CD4-positive, CD25-positive, alpha-beta regulatory T cell (primary cell): ENCODE measurements around the gene VWA5B2. TPM values are rescaled to one million over a fixed set of nuclear protein-coding genes. Genes with fewer than 3 reads are reported as not detected.

ENCODE experiments used
- ATAC-seq, 2 donors: fragments of 150-1000 bp; cut with Tn5 transposase; one replicate each; pipeline ENCODE4 v1.10.0; 2021; ENCODE audit warnings: low read depth in 2 of 2, moderate number of reproducible peaks in 2 of 2, moderate library complexity in 1 of 2
- DNase-seq, 3 donors: peaks; one replicate each; pipeline versions ENCODE4 v3.0.0 to v3.0.0-alpha.2; 2012 to 2022; ENCODE audit warnings: mixed read lengths in 1 of 3
- H3K27ac ChIP-seq: one replicate; pipeline ENCODE4 v1.7.0; 2013; ENCODE audit warnings: mild to moderate bottlenecking, low read length; ENCODE audit not compliant: insufficient read depth, poor library complexity, severe bottlenecking
- H3K27me3 ChIP-seq: one replicate; pipeline ENCODE4 v1.7.0; 2013; ENCODE audit warnings: low read length; ENCODE audit not compliant: control insufficient read depth, insufficient read depth
- H3K36me3 ChIP-seq: one replicate; pipeline ENCODE4 v1.7.0; 2013; ENCODE audit warnings: mild to moderate bottlenecking, low read length, moderate library complexity; ENCODE audit not compliant: control insufficient read depth, insufficient read depth
- H3K4me1 ChIP-seq: 2 replicates; pipeline ENCODE4 v1.7.0; 2013; ENCODE audit warnings: mild to moderate bottlenecking, low read length; ENCODE audit not compliant: insufficient read depth, control insufficient read depth, poor library complexity, severe bottlenecking
- H3K4me3 ChIP-seq: one replicate; pipeline ENCODE4 v1.7.0; 2013; ENCODE audit warnings: low read depth, mild to moderate bottlenecking, low read length, moderate library complexity
- H3K9me3 ChIP-seq, 2 experiments: 1 replicate in 1 of 2; 2 replicates in 1 of 2; pipeline ENCODE4 v1.7.0; 2013; ENCODE audit warnings: low read length in 2 of 2, mild to moderate bottlenecking in 1 of 2, moderate library complexity in 1 of 2; ENCODE audit not compliant: control insufficient read depth in 2 of 2
- H3K27ac Mint-ChIP-seq, 3 donors: one replicate each; pipeline ENCODE4 v1.8.0; 2020 to 2022; ENCODE audit warnings: mild to moderate bottlenecking in 3 of 3, mixed read lengths in 3 of 3, moderate library complexity in 2 of 3
- H3K27me3 Mint-ChIP-seq: one replicate; pipeline ENCODE4 v1.8.0; 2022; ENCODE audit warnings: mild to moderate bottlenecking, mixed read lengths
- H3K36me3 Mint-ChIP-seq: one replicate; pipeline ENCODE4 v1.8.0; 2020; ENCODE audit warnings: mixed read lengths
- H3K4me1 Mint-ChIP-seq, 4 donors: one replicate each; pipeline ENCODE4 v1.8.0; 2020 to 2022; ENCODE audit warnings: mixed read lengths in 4 of 4, mild to moderate bottlenecking in 1 of 4
- H3K4me3 Mint-ChIP-seq, 4 donors: one replicate each; pipeline ENCODE4 v1.8.0; 2020 to 2022; ENCODE audit warnings: mild to moderate bottlenecking in 4 of 4, mixed read lengths in 4 of 4, moderate library complexity in 3 of 4
- H3K9me3 Mint-ChIP-seq, 7 donors: one replicate each; pipeline ENCODE4 v1.8.0; 2020 to 2022; ENCODE audit warnings: mixed read lengths in 7 of 7, mild to moderate bottlenecking in 3 of 7, moderate library complexity in 2 of 7
- polyA plus RNA-seq, 4 donors: library from polyadenylated mRNA; unstranded; fragments of 300-500 nt; fragmentation: Illumina TruSeq; gene quantifications; one replicate each; pipeline ENCODE4 v1.2.3, GENCODE V29; 2021
- total RNA-seq: library from RNA; stranded (reverse); gene quantifications from one replicate; pipeline ENCODE4 v1.2.3, GENCODE V29; 2022

Gene VWA5B2
- total and polyA plus RNA-seq, 5 donors from 2014 or later: 0.74 TPM; not detected in 4

DNA sequence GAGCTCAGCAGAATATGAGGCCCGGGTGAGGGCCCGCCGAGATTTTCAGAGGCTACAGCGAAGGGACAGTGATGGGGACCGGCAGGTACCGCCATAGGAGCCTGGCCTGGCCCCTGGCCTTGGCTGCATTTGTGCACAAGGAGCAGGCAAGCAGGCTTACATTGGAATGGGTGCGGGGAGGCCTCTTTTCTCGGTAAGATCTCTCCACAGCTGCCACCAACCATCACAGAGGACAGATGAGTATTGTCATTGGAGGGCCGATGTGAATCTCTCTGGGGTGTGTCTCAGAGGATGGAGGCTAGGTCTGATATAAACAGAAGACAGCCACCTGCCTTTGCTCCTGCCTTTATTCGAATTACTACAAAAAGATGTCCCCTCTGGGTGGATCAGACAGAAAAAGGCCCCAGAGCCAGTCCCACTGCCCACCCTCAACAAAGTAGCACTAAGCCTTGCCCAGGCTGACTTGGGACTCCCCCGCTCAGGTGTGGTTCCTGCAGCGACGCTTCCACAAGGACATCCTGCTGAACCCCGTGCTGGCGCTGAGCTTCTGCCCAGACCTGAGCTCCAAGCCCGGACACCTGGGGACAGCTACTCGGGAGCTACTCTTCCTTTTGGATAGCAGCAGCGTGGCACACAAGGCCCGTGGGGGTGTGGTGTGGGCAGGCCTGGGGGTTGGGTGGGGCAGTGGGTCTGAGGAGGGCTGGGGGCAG lies 5.4 kb downstream of the VWA5B2 start:
- Mint-ChIP-seq H3K36me3 (no peaks in the 10 kb centered on the region), H3K4me3 (peak overlapping the region in 1 of 4 donors; percentile 69), H3K4me1 (peaks cover 0 to 10% (median 8%) of the 10 kb centered on the region in 4 donors), H3K9me3 (peaks cover 0 to 2% (median 0%) of the 10 kb centered on the region in 7 donors), H3K27ac (no peak overlapping the region), H3K27me3 (peaks cover 38% of the 10 kb centered on the region)
- no peak overlapping the region for H3K27ac ChIP-seq
- DNase-seq: no peak
- H3K4me3 ChIP-seq: no peak overlapping the region
- no peaks in the 10 kb centered on the region for H3K9me3 ChIP-seq
- peaks cover 13% of the 10 kb centered on the region for H3K27me3 ChIP-seq
- peaks cover 10% of the 10 kb centered on the region for H3K4me1 ChIP-seq
- H3K36me3 ChIP-seq: no peaks in the 10 kb centered on the region
- no peak for ATAC-seq

- Histone ChIP-seq H3K4me3 (no peak overlapping the region), H3K9me3 (no peaks in the 10 kb centered on the region), H3K27ac (no peak overlapping the region), H3K27me3 (peaks cover 13% of the 10 kb centered on the region), H3K36me3 (no peaks in the 10 kb centered on the region), H3K4me1 (peaks cover 3% of the 10 kb centered on the region)
- DNase-seq (no peak), ATAC-seq (no peak)
- Mint-ChIP-seq H3K27me3 (peaks cover 38% of the 10 kb centered on the region), H3K27ac (no peak overlapping the region), H3K4me3 (no peak overlapping the region), H3K9me3 (peaks cover 0 to 2% (median 0%) of the 10 kb centered on the region in 7 donors), H3K36me3 (no peaks in the 10 kb centered on the region), H3K4me1 (peaks cover 0 to 10% (median 8%) of the 10 kb centered on the region in 4 donors)
Measured at GRCh38 chr3:184235381-184236032, 6.1 kb downstream of the VWA5B2 start.

DNA sequence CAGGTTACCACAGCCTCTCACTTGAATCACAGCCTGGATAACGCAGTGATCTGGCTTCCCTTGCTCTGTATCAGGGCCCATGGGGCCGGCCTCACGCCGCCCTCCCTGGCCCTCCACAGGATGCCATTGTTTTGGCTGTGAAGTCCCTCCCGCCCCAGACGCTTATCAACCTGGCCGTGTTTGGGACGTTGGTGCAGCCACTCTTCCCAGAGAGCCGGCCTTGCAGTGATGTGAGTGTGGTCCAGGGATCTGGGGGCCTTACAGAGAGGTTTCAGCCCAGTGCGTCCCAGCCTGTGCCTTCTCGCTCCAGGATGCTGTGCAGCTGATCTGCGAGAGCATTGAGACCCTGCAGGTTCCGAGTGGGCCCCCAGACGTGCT lies 6.6 kb downstream of the VWA5B2 start:
- H3K4me3 ChIP-seq: no peak overlapping the region
- peaks cover 0 to 8% (median 7%) of the 10 kb centered on the region in 4 donors for H3K4me1 Mint-ChIP-seq
- H3K27ac ChIP-seq: no peak overlapping the region
- ATAC-seq: no peak
- no peaks in the 10 kb centered on the region for H3K9me3 ChIP-seq
- H3K9me3 Mint-ChIP-seq: peaks cover 0 to 2% (median 0%) of the 10 kb centered on the region in 7 donors
- no peaks in the 10 kb centered on the region for H3K36me3 ChIP-seq
- DNase-seq: no peak
- peaks cover 13% of the 10 kb centered on the region for H3K27me3 ChIP-seq
- H3K36me3 Mint-ChIP-seq: no peaks in the 10 kb centered on the region
- peaks cover 34% of the 10 kb centered on the region for H3K27me3 Mint-ChIP-seq
- no peaks in the 10 kb centered on the region for H3K4me1 ChIP-seq
- no peak overlapping the region for H3K4me3 Mint-ChIP-seq
- H3K27ac Mint-ChIP-seq: no peak overlapping the region

DNA sequence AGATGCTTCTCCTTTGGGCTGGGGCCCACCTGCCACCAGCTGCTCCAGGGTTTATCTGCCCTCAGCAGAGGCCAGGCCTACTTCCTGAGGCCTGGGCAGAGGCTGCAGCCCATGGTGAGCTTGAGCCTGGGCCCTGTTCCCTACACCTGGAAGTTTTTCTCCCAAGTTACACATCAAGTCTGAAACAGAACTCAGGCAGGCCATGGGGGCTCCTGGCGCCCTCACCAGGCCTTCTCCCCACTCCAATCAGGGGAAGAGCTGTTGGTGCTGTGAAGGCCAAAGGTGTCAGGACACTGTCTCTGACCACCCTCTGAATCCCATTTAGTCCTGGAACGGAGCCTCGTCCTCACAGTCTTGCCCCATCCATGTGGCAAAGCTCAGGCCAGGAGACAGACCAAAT lies 7.3 kb downstream of the VWA5B2 start:
- Mint-ChIP-seq H3K9me3 (peaks cover 0 to 2% (median 0%) of the 10 kb centered on the region in 7 donors), H3K27ac (no peak overlapping the region), H3K27me3 (peaks cover 28% of the 10 kb centered on the region), H3K4me1 (peaks cover 0 to 2% (median 1%) of the 10 kb centered on the region in 4 donors), H3K36me3 (no peaks in the 10 kb centered on the region), H3K4me3 (no peak overlapping the region)
- Histone ChIP-seq H3K9me3 (no peaks in the 10 kb centered on the region), H3K4me3 (no peak overlapping the region), H3K36me3 (no peaks in the 10 kb centered on the region), H3K27me3 (peaks cover 10% of the 10 kb centered on the region), H3K27ac (no peak overlapping the region), H3K4me1 (no peaks in the 10 kb centered on the region)
- no peak for ATAC-seq
- DNase-seq: no peak

- Histone ChIP-seq H3K4me3 (no peak overlapping the region), H3K9me3 (no peaks in the 10 kb centered on the region), H3K36me3 (peaks cover 4% of the 10 kb centered on the region), H3K27me3 (peaks cover 5% of the 10 kb centered on the region), H3K27ac (no peak overlapping the region), H3K4me1 (no peaks in the 10 kb centered on the region)
- H3K4me1 Mint-ChIP-seq: peaks cover 0 to 2% (median 0%) of the 10 kb centered on the region in 4 donors
- peaks cover 22% of the 10 kb centered on the region for H3K27me3 Mint-ChIP-seq
- DNase-seq (no peak), ATAC-seq (no peak)
- no peak overlapping the region for H3K27ac Mint-ChIP-seq
- H3K4me3 Mint-ChIP-seq: no peak overlapping the region
- H3K9me3 Mint-ChIP-seq: peaks cover 0 to 2% (median 0%) of the 10 kb centered on the region in 7 donors
- H3K36me3 Mint-ChIP-seq: peaks cover 2% of the 10 kb centered on the region
Measured at GRCh38 chr3:184237211-184237610, 7.8 kb downstream of the VWA5B2 start.

- peaks cover 0 to 2% (median 0%) of the 10 kb centered on the region in 7 donors for H3K9me3 Mint-ChIP-seq
Measured at GRCh38 chr3:184237807-184238206, 8.4 kb downstream of the VWA5B2 start.

DNA sequence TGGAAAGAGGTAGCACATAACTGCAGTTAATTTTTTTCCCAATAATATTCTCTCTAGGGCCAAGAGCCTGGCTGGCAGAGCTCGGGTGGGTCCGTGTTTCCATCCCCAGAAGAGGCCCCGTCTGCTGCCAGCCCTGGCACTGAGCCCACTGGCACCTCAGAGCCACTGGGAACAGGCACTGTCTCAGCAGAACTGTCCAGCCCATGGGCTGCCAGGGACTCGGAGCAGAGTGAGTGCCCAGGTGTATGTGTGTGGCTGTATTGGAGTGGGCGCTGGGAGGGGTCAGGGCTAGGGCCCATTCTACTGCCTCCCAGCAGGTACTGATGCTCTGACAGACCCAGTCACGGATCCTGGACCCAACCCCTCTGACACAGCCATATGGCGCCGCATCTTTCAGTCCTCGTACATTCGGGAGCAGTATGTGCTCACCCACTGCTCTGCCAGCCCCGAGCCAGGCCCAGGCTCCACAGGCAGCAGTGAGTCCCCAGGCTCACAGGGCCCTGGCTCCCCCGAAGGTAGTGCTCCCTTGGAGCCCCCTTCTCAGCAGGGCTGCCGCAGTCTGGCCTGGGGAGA lies 8.9 kb downstream of the VWA5B2 start:
- no peak for DNase-seq
- no peak overlapping the region for H3K27ac Mint-ChIP-seq
- H3K4me1 Mint-ChIP-seq: peaks cover 0 to 5% (median 0%) of the 10 kb centered on the region in 4 donors

More at GRCh38 chr3:184237807-184238206, 8.4 kb downstream of the VWA5B2 start:
- H3K27ac ChIP-seq: no peak overlapping the region
- H3K27me3 ChIP-seq: peaks cover 2% of the 10 kb centered on the region
- H3K4me1 ChIP-seq: no peaks in the 10 kb centered on the region
- Mint-ChIP-seq H3K4me1 (peaks cover 0 to 4% (median 0%) of the 10 kb centered on the region in 4 donors), H3K36me3 (peaks cover 7% of the 10 kb centered on the region), H3K27ac (no peak overlapping the region), H3K27me3 (peaks cover 16% of the 10 kb centered on the region), H3K4me3 (no peak overlapping the region)
- ATAC-seq (no peak), DNase-seq (no peak)
- H3K9me3 ChIP-seq: no peaks in the 10 kb centered on the region
- H3K36me3 ChIP-seq: peaks cover 10% of the 10 kb centered on the region
- H3K4me3 ChIP-seq: no peak overlapping the region

More for the DNA sequence above, 8.9 kb downstream of the VWA5B2 start:
- H3K27ac ChIP-seq: no peak overlapping the region
- H3K27me3 ChIP-seq: no peaks in the 10 kb centered on the region
- H3K36me3 ChIP-seq: peaks cover 15% of the 10 kb centered on the region
- Mint-ChIP-seq H3K9me3 (peaks cover 0 to 2% (median 0%) of the 10 kb centered on the region in 7 donors), H3K27me3 (peaks cover 16% of the 10 kb centered on the region), H3K36me3 (peaks cover 11% of the 10 kb centered on the region), H3K4me3 (no peak overlapping the region)
- H3K9me3 ChIP-seq: no peaks in the 10 kb centered on the region
- no peak overlapping the region for H3K4me3 ChIP-seq
- no peaks in the 10 kb centered on the region for H3K4me1 ChIP-seq
- no peak for ATAC-seq
